Activated CD4-positive, alpha-beta T cell treated with anti-CD3 and anti-CD28 coated beads, Interleukin-2, Interleukin-6, amounts not matched to agents 100 ng/mL and 50 ng/mL, durations not matched to agents 16 hours and 8 hours (primary cell): ENCODE measurements around the gene GABRG3.

ENCODE experiments used
- DNase-seq: peaks from one replicate; pipeline ENCODE4 v3.0.0-alpha.2; 2020

GABRG3 gene

GRCh38 chr15:27532358-27532757 lies 561.4 kb downstream of the GABRG3 start:
- DNase-seq, result no peak

DNA sequence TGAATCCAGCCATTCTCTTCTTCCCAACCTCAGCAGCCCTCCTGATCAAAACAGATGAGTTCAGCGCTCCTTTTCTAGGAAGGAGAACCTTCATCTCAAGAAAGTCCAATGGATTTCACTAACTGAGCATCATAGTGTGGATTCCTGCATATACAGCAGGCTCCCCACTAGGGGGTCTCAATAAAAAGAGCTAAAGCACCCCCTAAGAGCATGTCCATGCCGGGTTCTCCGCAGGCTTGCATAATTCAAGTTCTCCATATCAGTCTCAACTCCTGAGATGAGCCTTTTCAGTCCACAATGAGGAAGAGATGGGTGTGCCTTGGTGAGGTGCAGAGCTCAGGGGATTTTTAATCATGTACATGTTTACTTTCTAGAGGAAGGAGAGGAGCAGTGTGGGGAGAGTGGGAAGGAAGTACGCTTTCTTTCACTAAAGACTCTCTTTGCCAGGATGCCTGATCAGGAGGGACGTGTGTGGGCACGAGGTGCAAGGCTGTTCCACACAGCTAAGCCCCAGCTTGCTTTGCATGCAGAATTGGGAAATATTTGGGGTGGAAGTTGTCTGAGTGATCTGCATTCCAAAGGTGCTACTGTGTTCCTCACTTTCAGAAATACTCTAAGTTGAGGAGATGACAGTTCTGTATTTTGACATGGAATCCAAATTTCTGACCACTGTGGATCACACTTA lies 564.6 kb downstream of the GABRG3 start:
- no peak for DNase-seq

DNA sequence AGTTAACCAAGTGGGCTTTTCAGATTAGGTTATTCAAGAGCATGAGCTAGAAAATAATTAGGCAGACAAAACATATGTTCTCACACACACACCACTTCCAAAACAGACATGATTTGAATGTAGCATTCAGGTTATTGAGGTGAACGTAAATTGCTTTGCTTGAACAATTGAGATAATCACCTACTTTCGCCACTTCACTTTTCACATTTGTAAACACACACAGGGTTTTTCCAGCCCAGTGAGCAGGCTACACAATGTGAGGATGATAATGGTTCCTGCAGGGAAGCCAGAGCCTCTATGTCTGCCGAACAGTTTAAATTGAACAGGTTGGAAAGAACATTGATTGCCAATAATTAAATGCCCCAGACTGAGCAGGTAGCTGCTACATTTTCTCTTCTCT lies 567.3 kb downstream of the GABRG3 start:
- DNase-seq, result no peak

DNA sequence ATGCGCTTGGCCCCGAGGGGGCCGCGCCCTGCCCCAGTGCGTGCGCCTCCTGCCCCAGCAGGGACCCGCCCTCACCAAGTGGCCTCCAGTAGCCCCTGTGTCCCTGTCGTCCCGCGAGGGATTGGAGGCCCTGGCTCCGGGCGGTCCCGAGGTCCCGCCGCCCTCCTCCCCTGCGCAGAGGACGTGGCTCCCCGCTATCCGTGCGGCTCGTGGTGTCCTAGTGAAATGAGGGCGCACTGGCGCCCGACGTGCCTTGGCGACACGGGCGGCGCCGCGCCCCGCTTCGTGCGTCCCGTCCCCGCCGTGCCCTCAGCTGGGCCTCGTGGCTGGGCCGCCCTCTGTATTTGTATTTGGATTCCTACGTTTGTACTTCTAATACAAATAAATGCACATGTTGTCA lies 570.6 kb downstream of the GABRG3 start:
- DNase-seq, result no peak

- no peak for DNase-seq
Measured at GRCh38 chr15:27545494-27546255, 574.7 kb downstream of the GABRG3 start.

DNA sequence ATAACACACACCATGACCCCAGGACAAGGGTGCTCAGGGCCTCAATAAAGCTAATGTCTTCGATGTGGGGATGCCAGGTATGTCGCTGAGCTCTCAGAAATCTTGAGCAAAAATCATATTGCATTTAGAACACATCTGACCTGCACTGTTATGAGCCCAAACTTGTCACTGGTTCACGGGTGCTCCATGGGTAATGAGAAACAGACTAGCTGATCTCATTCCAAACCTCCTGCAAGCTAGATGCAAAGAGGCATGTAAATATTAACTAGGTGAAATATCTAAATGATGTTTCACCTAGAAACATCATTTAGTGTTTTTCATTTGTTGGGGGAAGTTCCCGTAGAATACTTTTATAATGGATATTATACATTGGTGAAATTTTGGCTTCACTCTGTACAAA lies 578.8 kb downstream of the GABRG3 start:
- no peak for DNase-seq

- DNase-seq, result no peak
Measured at GRCh38 chr15:27550635-27551034, 579.7 kb downstream of the GABRG3 start.

GRCh38 chr15:27561816-27562215 lies 590.8 kb downstream of the GABRG3 start:
- no peak for DNase-seq

GRCh38 chr15:27563765-27564370 lies 592.9 kb downstream of the GABRG3 start:
- no peak for DNase-seq

DNA sequence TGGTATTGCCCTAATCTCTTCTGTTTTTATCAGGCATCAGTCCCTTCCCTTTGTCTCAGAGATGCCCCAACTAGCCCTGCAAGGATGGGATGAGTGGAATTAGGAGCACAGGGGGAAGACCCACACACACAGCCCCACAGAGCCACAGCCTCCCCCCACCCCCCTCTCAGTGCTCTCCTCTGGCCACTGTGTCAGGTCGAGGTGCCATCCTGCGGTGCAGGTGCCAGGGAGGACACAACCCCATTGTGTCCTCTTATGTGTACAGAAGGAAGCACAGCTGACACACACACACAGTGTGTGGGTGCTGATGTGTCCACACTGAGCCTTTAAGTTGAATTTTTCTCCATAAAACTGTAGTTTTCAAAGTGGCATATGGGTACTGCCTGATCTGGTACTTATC lies 593.7 kb downstream of the GABRG3 start:
- DNase-seq, result no peak

DNA sequence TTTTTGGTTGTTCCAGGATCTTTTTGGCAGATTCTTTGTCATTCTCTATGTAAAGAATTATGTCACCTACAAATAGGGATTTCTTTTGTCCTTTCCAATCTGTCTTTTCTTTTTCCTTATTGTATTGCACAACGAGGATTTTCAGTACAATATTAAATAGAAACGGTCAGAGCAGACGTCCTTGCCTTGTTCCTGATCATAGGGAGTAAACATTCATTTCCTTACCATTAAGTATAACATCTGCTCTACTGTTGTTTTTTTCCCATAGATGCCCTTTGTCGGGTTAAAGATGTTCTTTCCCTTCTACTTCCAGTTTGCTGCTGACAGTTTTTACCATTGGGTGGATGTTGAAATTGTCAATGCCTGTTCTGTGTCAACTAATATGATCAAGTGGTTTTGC lies 599.8 kb downstream of the GABRG3 start:
- no peak for DNase-seq

DNA sequence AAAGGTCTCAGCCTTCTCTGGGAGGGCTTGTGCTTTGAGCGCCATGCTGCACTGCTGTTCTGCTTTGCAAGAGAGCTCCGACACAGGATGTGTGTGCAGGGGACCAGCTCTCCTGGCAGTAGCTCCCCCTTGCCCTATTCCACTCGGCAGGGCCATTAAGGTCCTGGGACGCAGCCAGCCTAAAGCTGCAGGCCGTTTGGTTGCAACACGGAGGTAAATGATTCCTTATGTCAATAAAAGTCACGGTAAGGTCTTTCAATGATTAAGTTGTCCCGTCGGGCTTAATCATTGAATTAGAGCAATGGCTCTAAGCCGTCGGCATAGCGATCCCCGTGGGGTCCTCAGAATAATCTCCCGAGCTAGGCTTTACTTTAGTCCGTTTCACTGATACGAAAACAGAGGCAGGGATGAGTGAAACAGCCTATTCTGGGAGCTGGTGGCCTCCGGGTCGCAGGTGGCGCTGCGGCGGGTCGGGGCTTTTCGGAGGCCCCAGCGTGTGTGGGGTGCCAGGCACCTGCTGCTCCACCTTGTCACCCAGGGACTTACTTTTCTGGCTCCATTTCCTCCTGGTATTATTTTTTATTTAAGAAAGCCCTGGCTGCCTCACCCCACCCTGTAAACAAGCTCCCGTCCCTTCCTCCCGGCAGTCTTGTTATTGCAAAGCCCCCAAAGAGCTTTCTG lies 603.0 kb downstream of the GABRG3 start:
- no peak for DNase-seq

DNA sequence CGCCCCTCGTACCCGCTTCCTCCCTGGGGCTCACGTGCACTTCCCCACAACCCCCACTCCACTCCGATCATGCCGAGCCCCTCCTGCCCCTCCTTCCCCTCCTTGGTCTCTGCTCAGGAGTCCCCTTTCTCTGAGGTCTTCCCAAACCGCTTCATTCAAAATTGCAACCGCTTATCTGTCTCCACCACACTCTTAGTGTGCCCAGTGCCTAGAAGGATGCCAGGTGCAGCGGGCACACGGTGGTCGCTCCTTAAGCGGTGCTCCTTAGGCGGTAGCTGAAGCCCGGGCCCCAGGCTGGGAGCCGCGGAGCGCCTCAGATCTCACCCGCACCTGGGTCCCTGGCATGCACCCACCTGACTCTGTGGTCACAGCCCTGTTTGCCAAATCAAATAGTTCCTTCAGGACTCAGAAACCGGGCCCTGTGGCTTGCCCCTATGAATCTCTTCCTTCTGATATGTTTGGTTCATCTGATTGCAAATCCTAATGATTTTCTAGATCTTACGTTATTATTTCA lies 603.6 kb downstream of the GABRG3 start:
- DNase-seq, result no peak

GRCh38 chr15:27575521-27575920 lies 604.5 kb downstream of the GABRG3 start:
- no peak for DNase-seq

- DNase-seq, result no peak
Measured at GRCh38 chr15:27576576-27576975, 605.6 kb downstream of the GABRG3 start.

DNA sequence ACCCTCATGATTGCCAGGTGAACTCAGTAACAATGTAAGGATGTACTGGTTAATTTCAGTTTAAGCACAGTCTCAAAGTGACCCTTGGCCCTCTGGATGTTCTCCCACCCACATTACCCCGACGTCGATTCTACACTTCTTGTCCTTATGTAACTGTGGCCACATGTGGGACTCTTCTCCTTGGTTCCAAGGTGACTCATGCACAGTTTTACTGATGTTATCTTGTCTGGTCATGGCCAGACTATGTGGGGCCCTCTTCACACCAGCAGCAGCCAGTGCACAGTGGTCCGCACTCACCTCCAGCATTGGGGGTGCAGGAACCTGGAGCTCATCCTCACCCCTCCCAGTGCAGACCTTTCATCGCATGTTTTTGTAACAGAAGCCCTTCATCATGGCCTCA lies 608.8 kb downstream of the GABRG3 start:
- DNase-seq, result no peak

DNA sequence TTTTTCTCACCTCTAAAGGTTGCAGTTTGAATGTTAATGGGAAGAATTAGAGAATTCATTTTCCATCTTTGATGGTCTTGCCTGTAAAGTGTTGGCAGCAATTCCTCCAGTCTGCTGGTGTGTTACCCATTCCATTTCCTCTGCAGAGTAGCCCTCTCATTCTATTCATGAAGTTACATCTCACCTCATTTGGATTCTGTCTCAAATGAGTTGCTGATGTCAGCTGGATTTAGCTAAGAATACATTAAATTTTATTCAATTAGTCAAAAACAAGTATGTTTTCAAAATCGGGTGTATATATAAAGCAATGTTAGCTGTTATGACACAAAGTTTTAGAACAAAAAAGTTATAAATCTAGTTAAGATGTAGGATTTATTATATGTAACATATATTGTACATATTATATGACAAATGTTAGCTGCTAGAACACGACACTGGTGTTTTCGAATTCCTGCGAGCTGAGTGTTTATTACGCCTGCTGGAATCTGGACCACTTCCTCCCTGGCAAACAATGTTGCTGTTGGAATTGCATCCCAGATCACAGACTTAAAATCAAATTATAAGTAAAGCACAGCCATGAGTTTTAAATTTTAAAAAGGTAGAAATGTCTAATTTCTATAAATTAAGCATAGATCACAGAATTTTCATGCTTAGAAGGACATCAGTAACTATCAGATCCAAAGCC lies 611.9 kb downstream of the GABRG3 start:
- no peak for DNase-seq

DNA sequence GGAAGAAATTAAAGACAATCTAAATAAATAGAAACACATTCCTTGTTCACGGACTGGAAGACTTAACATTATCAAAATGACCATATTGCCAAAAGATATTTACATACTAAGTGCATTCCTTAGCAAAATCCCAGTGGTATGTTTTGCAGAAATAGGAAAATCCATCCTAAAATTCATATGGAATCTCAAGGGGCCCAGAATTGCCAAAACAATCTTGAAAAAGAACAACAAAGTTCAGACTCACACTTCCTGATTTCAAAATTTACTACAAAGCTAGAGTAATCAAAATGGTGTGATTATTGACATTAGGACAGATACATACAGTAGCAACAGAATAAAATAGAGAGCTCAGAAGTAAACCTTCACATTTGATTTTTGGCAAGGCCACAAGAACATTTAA lies 612.7 kb downstream of the GABRG3 start:
- no peak for DNase-seq

- no peak for DNase-seq
Measured at GRCh38 chr15:27585041-27585640, 614.2 kb downstream of the GABRG3 start.

DNA sequence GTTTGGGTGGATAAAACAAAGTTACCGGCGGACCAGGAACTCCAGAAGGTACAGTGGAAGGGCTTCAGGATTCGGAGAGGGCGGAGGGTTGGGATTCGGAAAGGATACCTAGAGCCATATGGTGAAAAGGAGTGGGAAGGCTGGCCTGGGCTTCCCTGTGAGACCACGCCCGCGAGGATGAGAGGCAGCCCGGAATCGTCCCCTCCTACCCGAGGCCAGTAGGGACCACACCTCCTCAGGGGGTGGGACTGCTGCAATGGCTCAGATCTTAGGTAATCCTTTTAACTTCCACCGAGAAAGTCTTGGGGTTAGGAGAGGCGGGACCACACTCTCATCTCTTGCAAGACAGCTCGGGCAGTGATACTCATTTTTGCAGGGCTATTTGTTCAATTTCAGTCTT lies 616.8 kb downstream of the GABRG3 start:
- no peak for DNase-seq

DNA sequence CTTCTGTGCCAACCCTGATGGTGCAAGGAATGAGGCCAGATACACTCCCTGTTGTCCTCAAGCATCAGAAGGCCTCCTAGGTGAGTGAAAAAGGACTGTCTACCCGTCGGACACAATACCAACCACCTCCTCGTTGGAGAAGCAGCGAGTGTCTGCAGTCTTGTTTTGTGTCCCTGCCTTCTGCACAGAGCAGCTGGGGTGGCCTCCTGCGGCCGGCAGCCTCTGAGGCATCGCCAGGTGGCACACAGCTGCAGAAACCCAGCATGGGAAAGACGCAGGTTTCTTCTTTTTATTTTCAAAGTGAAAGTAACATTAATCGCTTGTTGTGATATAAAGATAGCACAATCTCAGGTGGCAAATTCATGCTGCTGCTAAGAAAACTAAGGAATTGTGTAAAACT lies 618.3 kb downstream of the GABRG3 start:
- DNase-seq, result no peak

DNA sequence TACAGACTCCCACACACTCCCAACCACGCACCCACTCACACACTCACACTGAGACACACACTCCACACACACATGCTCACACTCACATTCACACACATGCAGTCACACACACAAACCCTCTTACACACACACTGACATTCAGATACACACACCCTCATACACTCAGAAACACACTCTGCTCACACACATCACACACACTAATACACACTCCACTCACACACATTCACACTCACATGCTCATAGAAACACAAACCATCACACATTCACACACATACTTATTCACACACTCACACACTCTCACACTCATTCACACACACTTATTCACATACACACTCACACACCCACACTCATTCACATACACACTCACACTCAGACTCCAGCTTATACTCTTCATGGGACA lies 618.8 kb downstream of the GABRG3 start:
- DNase-seq, result no peak
